Stomach smooth muscle (tissue), 2 donors: Measurements from ENCODE around the gene RPL36.
"Not testable (repeated sequence)": the region's sequence is repeated elsewhere in the genome, so short reads cannot be mapped to it uniquely, and the experiment has no call there.

Experiments
- H3K27ac ChIP-seq: one replicate; pipeline ENCODE4 v1.7.0; 2013; ENCODE audit warnings: mild to moderate bottlenecking, low read length, inconsistent platforms
- H3K27me3 ChIP-seq, 2 donors: one replicate each; pipeline ENCODE4 v1.7.0; 2013; ENCODE audit warnings: low read length in 2 of 2; ENCODE audit not compliant: insufficient read depth in 2 of 2, control insufficient read depth in 1 of 2
- H3K36me3 ChIP-seq, 2 donors: one replicate each; pipeline ENCODE4 v1.7.0; 2013; ENCODE audit warnings: low read length in 2 of 2; ENCODE audit not compliant: control insufficient read depth in 2 of 2, insufficient read depth in 2 of 2
- H3K4me1 ChIP-seq: one replicate; pipeline ENCODE4 v1.7.0; 2013; ENCODE audit warnings: low read length; ENCODE audit not compliant: control insufficient read depth, insufficient read depth
- H3K4me3 ChIP-seq, 2 donors: one replicate each; pipeline ENCODE4 v1.7.0; 2013; ENCODE audit warnings: low read length in 2 of 2
- H3K9ac ChIP-seq, 2 donors: one replicate each; pipeline ENCODE4 v1.7.0; 2013; ENCODE audit warnings: low read length in 2 of 2, mild to moderate bottlenecking in 1 of 2
- H3K9me3 ChIP-seq, 2 donors: one replicate each; pipeline ENCODE4 v1.7.0; 2013; ENCODE audit warnings: low read length in 2 of 2; ENCODE audit not compliant: control insufficient read depth in 2 of 2
- donor health status: healthy.
- donor health status: Pancreatic carcinoma.

The RPL36 gene

DNA sequence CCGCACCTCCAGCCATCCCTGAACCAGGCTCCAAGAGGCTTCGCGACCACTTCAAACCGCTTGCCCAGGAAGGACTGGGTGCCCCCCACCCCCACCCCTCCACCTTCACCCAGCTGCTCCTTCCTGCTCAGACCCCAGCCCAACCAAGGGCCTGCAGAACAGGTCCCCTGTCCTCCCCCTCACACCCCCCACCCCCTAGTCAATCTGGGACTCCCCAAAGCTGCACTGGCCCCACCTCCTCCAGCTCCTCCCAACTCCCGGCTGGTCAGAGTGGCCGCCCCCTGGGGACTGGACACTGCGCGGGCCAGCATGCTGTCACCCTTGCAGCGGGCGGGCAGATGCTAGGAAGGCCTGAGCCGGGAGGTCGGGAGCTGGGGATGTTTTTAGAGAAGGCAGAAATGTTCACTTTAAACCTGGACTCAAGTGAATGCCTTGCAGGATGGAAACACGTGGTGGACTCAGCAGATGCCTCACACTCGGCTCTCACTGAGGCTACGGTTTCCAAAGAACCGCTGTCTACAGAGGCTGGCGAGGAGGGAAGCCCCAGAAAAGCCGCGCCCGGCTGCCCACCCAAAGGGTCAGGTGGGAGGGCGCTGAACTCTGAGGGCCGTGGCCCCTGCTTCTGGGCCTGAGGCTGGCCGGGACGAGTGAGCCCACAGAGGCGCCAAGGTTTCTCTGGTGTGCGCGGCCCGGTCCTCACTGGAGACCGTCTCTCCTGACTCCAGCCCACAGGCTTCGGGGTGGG, 8.0 kb downstream of the RPL36 start:
- peaks cover 41% of the 10 kb centered on the region in 2 donors for H3K36me3 ChIP-seq
- no peak overlapping the region for H3K27ac ChIP-seq
- H3K9me3 ChIP-seq: no peaks in the 10 kb centered on the region
- no peak overlapping the region for H3K4me3 ChIP-seq
- no peak overlapping the region for H3K9ac ChIP-seq
- peaks cover 4% of the 10 kb centered on the region for H3K4me1 ChIP-seq
- no peaks in the 10 kb centered on the region for H3K27me3 ChIP-seq

DNA sequence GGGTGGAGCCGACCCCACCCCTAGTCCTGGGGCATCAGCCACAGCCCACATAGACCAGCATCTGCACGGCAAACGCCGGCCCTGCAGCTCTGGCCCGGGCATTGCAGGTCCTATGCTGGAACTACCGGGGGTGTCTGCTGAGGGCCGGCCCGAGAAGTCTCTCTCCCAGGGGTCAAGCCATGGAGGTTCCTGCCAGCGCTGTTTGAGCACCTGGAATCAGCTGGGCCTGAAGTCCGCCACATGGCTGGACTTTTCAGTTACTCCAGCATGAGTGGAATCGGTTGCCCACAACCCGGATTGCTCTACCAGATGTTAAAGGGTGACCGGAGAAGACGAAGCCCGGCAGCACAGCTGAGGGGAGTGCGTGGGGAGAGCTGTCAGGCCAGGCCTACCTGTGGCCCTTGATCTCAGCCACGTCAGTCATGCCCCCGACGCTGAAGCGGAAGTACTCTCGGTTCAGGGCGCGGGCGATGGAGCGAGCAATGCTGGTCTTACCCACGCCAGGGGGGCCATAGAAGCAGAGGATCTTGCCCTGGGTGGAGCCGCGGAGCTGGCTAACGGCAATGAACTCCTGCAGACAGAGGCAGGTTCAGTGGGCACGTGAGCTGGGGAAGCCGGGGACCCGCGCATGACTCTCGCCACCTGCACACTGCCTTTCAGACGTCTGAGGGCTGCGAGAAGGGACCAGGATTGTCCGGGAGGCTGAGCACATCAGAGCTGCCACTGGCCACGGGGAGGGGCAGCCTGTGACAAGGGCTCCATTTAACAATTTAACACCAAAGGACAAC, 8.7 kb downstream of the RPL36 start:
- H3K9me3 ChIP-seq: no peaks in the 10 kb centered on the region
- H3K9ac ChIP-seq: no peak overlapping the region
- peaks cover 2% of the 10 kb centered on the region for H3K4me1 ChIP-seq
- H3K27ac ChIP-seq: no peak overlapping the region
- no peaks in the 10 kb centered on the region for H3K27me3 ChIP-seq
- H3K4me3 ChIP-seq: no peak overlapping the region
- H3K36me3 ChIP-seq: peaks cover 39 to 43% of the 10 kb centered on the region in 2 donors

DNA sequence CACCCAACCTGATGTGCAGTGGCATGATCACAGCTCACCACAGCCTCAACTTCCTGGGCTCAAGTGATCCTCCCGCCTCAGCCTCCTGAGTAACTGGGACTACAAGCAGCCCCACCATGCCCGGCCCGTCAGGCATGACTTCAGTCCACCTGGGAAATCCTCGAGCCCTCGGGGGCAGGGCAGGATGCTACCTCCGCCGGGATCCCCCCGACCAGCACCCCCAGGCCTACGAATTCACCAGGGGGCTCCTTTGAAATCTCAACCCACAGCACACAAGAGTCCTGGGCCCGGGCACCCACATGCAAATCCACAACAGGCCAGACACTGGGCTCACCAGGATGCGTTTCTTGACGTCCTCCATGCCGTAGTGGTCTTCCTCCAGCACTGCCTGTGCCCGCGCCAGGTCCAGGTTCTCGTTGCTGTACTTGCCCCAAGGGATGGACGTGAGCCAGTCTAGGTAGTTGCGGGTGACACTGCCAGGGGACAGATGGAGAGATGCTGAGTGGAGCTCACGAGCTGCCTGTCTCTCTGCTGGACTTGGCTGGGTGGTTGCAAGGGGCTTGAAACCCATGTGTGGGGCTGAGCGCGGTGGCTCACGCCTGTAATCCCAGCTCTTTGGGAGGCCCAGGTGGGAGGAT, 10.5 kb downstream of the RPL36 start:
- H3K27me3 ChIP-seq: no peaks in the 10 kb centered on the region
- H3K9me3 ChIP-seq: no peaks in the 10 kb centered on the region
- H3K27ac ChIP-seq: no peak overlapping the region
- peaks cover 2% of the 10 kb centered on the region for H3K4me1 ChIP-seq
- no peak overlapping the region for H3K9ac ChIP-seq
- H3K36me3 ChIP-seq: peaks cover 32 to 37% of the 10 kb centered on the region in 2 donors
- H3K4me3 ChIP-seq: no peak overlapping the region

DNA sequence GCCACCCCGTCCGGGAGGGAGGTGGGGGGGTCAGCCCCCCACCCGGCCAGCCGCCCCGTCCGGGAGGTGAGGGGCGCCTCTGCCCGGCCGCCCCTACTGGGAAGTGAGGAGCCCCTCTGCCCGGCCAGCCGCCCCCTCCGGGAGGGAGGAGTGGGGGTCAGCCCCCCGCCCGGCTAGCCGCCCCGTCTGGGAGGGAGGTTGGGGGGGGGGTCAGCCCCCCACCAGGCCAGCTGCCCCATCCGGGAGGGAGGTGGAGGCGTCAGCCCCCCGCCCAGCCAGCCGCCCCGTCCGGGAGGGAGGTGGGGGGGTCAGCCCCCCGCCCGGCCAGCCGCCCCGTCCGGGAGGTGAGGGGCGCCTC, 11.9 kb downstream of the RPL36 start:
- not testable (repeated sequence) for H3K27me3 ChIP-seq, H3K9me3 ChIP-seq, H3K9ac ChIP-seq, H3K4me1 ChIP-seq, H3K4me3 ChIP-seq, H3K27ac ChIP-seq
- H3K36me3 ChIP-seq: peaks cover 30 to 40% of the 10 kb centered on the region in 2 donors

DNA sequence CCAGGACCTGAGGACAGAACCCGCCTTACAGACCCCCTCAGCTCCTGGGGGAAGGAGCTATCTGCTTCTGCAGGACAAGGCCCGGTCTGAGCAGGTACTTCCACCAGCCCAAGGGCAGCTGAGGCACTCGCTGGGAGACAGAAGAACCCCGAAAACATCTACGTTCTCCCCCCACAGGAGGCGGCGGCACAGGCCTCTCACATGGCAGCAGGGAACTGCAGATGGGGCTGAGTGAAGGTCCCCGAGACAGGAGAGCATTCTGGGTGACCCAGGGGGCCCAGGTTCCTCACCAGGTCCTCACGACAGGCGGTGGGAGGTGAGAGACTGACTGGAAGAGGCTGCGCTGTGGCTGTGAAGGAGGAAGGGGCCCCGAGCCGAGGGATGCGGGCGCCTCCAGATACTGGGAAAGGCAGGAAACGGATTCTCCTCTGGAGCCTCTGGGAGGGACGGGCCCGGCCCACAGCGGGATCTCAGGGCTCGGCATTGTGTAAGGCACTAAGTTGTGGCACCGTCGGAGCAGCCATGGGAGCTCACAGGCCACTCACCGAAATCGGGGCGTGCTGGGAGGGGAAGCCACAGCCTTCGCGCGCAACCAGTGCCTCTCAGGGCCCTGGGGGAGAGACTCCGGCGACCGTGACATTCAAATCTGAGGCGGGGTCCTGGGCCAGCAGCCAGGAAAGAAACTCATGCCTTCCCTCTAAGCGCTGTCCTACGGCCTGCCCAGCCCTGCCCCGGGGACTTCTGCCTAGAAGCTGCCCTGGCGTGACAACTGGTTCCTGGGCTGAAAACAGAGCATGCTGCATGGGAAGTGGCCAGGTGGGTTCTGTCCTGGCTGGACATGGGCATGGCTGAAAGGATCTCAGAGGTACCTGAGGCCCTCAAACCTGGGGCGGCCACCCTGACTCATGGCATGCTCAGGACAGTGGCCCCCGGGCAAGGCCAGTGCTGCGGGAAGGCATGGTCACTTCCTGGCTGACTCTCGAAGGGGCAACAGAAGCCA, 14.0 kb downstream of the RPL36 start:
- H3K4me1 ChIP-seq: no peaks in the 10 kb centered on the region
- H3K9ac ChIP-seq: no peak overlapping the region
- no peak overlapping the region for H3K4me3 ChIP-seq
- H3K9me3 ChIP-seq: no peaks in the 10 kb centered on the region
- no peak overlapping the region for H3K27ac ChIP-seq
- no peaks in the 10 kb centered on the region for H3K27me3 ChIP-seq
- H3K36me3 ChIP-seq: peaks cover 35 to 42% of the 10 kb centered on the region in 2 donors

DNA sequence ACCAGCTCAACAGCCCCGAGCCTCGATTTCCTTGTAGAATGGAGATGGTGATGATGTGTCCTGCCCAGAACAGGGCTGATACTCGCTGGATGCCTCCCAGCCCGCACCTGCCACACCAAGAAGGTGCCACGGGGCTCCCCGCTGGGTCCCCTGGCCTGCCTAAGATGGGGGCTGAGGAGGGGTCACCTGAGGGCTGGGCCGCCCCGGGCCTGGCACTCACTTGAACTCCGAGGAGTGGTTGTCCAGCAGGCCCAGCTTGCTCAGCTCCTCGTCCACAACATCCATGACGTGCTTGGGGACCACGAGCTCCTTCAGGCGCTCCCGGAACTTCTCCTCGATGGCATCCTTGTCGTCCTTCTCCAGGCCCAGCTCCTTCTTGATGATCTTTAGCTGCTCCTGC, 15.5 kb downstream of the RPL36 start:
- no peaks in the 10 kb centered on the region for H3K4me1 ChIP-seq
- H3K9me3 ChIP-seq: no peaks in the 10 kb centered on the region
- no peaks in the 10 kb centered on the region for H3K27me3 ChIP-seq
- H3K27ac ChIP-seq: no peak overlapping the region
- peaks cover 36 to 40% of the 10 kb centered on the region in 2 donors for H3K36me3 ChIP-seq
- no peak overlapping the region for H3K4me3 ChIP-seq
- no peak overlapping the region for H3K9ac ChIP-seq

DNA sequence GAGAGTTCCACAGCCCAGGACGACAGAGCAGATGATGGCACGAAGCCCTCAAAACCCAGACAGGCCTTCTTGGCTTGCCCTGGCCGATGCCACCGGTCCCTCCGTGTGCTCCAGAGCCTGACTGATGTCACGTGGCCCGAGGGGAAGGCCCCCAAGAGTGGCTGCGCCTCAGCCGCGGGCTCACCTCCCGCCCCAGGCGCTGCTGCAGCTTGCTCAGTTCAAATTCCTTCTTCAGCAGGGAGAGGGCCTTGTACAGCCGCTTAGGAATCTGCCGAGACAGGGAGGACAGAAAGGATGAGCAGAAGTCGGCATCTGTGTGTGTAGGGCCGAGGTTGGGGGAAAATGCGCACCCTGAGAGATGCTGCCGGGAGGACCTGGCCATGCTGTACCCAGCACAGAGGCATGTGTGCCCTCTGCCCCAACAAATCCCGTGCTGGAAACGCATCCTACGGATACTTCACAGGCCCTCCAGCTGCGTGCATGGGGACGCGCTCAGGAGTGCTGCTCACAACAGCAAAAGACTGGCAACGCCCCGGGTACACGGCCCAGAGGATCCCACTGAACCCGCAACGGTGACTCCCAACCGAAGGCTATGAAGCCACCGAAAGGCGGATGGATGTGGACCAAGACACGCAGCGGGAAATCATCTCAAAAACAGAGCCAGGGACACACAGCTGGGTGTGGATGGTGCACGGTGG, 16.9 kb downstream of the RPL36 start:
- H3K9ac ChIP-seq: no peak overlapping the region
- no peaks in the 10 kb centered on the region for H3K27me3 ChIP-seq
- H3K4me3 ChIP-seq: no peak overlapping the region
- no peak overlapping the region for H3K27ac ChIP-seq
- peaks cover 44 to 48% of the 10 kb centered on the region in 2 donors for H3K36me3 ChIP-seq
- H3K9me3 ChIP-seq: no peaks in the 10 kb centered on the region
- H3K4me1 ChIP-seq: no peaks in the 10 kb centered on the region

DNA sequence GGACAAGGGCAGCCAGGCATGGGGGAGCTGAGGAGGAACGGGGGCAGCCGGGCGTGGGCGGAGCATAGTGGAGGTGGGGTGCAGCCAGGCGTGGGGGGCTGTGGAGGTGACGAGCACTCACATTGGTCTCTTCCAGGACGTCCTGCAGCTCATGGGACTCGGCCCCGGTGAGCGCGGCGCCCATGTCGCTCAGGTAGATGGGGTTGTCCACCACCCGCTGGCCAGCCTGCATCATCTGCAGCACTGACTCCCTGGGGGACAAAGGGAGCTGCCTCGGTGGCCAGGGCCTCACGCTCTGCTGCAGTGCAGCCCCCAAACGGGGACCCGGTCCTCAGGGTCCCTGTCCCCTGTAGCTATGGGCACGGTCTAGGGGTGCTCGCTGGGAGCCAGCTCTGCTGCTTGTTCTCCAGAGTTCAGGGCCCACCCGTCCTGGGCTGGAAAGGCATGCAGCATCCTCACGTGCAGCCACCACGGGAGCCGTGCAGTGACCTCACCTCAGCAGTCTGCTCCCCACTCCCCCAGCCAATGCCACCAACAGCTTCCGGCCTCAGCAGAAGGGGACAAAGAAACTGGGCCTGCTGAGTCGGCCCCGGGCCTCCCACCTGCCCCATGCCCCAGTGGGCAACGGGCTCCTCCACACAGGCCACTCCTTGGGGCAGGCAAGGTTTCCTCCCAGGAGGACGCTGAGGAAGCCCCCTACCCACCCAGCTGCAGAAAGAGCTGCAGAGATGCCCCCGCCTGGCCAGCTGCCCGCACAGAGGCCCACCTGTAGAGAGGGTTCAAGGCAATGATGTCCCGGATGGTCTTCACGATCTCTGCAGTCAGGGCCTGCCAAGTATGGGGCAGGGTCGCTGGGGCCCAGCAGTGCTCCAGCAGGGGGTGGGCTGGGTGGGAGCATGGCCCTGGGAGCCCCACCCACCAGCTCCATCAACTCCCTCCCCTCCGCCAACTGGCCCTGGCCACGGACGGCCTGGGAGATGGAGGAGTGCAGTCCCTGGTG, 17.8 kb downstream of the RPL36 start:
- Histone ChIP-seq H3K4me3 (no peak overlapping the region), H3K4me1 (no peaks in the 10 kb centered on the region), H3K36me3 (peaks cover 50 to 54% of the 10 kb centered on the region in 2 donors), H3K9me3 (no peaks in the 10 kb centered on the region), H3K27me3 (no peaks in the 10 kb centered on the region), H3K9ac (no peak overlapping the region), H3K27ac (no peak overlapping the region)

DNA sequence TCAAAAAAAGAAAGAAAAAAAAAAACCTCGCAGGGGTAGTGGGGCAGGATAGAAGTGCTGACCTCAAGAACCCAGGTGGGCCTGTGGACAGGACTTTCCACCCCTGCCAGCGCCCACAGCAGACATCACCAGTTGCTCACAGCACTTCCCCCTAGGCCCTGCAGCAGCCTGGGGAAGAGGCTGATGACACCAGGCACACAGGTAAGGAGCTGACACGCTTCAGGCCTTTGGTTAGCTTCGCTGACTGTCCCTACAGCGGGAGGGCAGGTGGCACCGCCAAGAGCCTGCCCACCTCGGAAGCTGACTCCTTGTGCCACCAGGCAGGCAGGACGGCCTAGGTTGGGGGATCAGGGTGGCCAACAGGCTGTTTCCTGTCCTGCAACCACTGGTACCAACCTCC, 20.9 kb downstream of the RPL36 start:
- H3K4me1 ChIP-seq: no peaks in the 10 kb centered on the region
- H3K9me3 ChIP-seq: no peaks in the 10 kb centered on the region
- H3K27me3 ChIP-seq: no peaks in the 10 kb centered on the region
- H3K36me3 ChIP-seq: peaks cover 40 to 43% of the 10 kb centered on the region in 2 donors
- no peak overlapping the region for H3K9ac ChIP-seq
- H3K4me3 ChIP-seq: no peak overlapping the region
- H3K27ac ChIP-seq: no peak overlapping the region
